OCI-M1 (cell line): ENCODE results near the gene PIEZO2.
"Not testable (repeated sequence)": the region's sequence is repeated elsewhere in the genome, so short reads cannot be mapped to it uniquely, and the experiment has no call there.

ENCODE experiments used
- DNase-seq: peaks from one replicate; lab custom pipeline; 2025; lab: John Stamatoyannopoulos, UW

Gene PIEZO2

DNA sequence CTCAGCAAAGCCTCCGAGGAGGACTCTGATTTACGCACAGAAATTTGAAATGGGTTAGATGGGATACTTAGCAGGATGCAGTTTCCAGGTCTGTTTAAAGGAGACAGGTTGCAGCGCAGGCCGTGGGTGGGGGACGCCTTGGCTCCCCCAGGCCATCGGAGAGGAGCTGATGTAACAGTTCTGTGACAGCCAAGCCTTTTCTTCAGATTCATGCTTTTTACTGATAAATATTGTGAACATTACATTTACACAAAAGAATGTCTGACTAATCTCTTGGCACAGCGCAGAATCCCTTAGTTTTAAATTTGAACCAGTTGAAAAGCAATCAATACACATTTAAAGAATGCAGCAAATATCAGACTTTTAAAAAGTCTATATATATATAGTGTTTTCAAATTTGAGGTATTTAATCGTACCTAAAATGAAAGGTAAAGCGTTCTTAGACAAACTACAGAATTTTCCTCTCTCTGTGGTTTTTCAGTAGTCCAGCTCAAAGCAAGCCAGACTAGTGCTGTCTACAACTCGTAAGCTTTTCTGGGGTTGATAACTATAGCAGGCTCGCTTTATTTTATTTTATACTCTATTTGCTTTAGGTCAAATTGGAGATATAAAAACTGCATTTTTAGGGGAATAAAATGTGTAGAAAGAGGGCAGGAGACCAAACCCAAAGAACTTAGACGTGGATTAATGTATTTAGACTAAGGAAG, 221.9 kb downstream of the PIEZO2 start:
- no peak for DNase-seq

DNA sequence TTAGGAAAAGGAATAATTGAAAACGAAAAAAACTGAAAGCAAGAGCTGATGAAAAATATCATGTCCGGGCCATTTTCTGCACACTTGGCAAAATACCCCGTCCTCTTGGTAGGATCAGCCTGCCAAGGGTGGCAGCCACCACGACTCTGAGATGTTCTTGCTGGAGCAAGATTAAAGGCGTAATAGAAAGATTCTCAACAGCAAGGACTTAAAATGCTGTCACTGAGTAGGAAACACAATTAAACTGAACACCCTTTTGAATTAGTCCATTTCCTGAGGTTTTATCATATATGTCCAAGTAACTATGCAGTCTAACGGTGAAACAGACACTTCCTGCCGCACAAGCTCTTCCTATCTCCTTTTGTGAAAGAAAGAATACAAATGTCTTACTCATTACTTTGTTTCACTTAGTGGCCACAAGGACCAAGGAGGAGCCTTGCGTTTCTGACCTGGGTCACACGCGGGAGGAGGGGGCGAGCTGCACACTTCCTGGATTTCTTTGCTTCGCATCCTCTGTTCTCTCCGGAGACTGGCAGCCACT, 222.7 kb downstream of the PIEZO2 start:
- DNase-seq, result no peak

DNA sequence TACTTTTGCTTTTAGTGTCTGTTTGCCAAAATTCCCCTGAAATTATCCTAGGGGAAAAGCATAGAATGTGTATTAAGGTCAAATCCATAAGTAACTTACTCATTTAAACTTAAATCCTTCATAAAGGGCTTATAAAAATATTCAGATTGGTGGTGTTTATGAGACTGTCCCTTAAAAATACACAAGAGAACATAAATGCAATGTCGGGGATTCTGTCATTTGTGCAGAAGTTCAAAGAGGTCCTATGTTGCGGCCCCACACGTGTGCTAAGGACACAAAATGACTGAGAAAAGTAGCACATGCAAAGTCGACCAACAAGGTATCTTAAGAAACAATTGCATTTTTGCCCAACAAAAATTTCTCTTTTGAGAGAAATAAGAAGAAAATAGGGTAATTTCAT, 225.1 kb downstream of the PIEZO2 start:
- no peak for DNase-seq

- no peak for DNase-seq
Observed at GRCh38 chr18:10923551-10924070, 225.8 kb downstream of the PIEZO2 start.

DNA sequence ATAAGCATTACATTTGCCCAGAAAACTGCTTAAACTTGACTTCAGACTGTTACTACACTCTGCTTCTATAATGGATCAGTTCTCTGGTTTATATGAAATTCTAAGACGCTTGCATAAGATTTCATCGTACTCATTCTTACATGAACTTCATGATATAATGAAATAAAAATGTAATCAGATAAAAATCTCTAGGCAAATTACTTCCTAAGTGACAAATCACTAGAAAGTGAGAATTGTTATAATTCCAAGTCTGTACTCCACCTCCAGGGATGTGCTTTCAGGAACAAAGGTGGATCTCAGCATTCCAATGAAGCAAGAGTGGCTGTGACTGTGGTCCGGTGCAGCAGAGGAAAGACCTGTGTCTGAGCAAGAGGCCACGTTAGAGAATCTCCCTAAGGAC, 226.2 kb downstream of the PIEZO2 start:
- no peak for DNase-seq

GRCh38 chr18:10922712-10923111, 226.7 kb downstream of the PIEZO2 start:
- not testable (repeated sequence) for DNase-seq

DNA sequence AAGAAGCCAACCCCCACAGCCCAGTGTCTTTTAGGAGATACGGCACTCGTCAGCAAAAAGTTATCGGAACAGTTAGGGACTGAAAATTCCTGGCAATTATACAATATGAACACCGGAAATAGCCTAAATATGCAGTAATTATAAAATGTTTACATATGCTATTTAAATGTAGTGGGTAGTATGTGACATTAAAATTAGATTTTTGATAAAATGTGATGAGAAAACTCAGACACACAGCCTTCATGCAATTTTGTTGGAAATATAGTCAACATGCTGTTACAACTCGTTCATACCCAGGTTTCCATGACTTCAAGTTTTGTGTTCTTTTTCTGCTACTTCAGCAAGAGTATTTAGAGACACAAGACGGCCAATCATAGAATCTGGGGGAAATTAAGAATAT, 229.1 kb downstream of the PIEZO2 start:
- not testable (repeated sequence) for DNase-seq

- DNase-seq, result no peak
Observed at GRCh38 chr18:10919851-10920250, 229.5 kb downstream of the PIEZO2 start.

DNA sequence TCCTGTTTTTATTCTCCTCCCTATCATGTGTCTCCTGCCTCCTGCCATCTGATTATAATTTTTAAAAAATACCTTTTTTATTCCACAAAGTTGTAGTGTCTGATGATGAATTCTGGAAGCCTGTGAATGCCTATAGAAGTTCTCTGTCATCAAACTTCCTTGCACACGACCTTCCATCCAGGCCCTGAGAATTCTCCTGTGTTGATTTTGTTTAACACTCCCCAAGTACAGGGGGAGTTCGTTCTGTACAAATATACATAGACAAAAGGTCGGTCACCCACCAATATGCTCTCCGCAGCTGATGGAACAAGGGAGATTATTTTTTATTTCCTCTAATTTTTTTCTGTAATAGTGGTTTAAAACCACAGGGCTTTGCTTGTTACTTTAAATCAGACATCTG, 232.5 kb downstream of the PIEZO2 start:
- no peak for DNase-seq

- DNase-seq, result no peak
Observed at GRCh38 chr18:10916387-10916786, 233.0 kb downstream of the PIEZO2 start.

- DNase-seq, result not testable (repeated sequence)
Observed at GRCh38 chr18:10915748-10916147, 233.6 kb downstream of the PIEZO2 start.

- DNase-seq, result not testable (repeated sequence)
Observed at GRCh38 chr18:10914610-10915009, 234.8 kb downstream of the PIEZO2 start.

GRCh38 chr18:10913919-10914318, 235.4 kb downstream of the PIEZO2 start:
- DNase-seq, result no peak

DNA sequence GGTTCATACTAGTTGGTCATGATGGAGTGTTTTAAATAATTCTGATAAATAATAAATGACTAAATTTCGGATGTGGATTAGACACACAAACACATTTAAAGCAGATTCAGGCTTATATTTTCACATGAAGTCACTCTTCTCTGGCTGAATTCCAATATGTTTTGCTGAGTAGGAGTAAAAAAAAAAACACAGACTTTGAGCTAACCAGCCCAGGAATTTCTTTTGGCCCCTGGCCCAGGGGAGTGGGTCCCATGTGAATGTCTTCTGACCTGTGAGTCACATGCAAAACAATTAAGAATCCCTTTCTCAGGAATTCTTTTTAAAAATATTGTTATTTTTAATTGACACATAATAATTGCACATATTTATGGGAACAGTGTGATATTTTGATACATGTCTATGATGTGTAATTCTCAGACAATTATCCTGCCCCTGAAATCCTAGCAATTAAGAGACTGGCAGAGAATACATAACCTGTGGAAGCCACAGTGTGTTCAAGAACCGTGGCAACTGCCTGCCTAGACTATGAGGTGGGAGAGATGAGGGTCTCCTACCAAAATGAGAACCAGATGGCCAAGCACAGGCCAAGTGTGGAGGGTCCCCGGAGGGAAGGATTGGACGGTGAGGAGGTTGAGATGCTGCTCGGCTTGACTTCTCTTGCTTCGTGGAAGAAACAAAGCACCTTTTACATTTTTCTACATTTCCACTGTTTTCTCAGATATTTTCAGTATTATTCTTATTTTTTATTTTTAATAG, 236.4 kb downstream of the PIEZO2 start:
- no peak for DNase-seq

DNA sequence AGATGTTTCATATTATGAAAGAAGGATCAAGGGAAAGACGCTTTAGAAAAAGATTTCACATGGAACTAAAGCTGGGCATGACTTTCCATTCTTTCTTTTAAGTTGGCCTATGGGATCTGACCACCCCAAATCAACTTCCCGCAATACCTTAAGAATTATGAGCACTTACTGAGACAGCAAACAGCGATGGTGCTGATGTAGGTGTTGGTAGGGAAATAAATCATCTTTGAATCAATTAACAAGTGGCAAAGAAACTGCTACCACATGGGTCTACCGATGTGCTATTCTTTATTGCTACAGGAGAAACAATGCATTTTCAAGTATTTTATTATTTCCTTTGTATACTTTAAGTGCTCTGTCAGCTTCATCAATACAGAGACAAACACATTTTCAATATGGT, 239.6 kb downstream of the PIEZO2 start:
- no peak for DNase-seq

- no peak for DNase-seq
Observed at GRCh38 chr18:10908760-10909159, 240.6 kb downstream of the PIEZO2 start.

GRCh38 chr18:10907749-10908148, 241.6 kb downstream of the PIEZO2 start:
- DNase-seq, result no peak

GRCh38 chr18:10901329-10901728, 248.0 kb downstream of the PIEZO2 start:
- DNase-seq, result no peak

DNA sequence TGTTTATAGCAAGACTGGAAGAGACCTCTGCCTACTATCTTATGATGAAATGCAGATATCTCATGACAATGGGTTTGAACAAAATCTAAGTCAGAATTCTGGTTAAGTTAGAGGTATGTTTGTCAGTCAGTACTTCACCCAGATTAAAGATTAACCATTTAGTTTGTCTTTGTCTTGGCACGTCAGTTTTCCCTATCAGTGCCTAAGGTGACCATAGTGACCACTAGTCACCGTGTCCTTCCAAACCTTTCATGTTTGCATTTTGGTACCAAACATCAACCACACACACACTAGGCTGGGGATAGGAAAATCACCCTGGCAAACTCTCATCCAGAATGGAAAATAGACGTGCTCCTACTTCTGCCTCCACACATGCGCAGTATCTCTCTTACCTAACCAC, 248.9 kb downstream of the PIEZO2 start:
- no peak for DNase-seq

DNA sequence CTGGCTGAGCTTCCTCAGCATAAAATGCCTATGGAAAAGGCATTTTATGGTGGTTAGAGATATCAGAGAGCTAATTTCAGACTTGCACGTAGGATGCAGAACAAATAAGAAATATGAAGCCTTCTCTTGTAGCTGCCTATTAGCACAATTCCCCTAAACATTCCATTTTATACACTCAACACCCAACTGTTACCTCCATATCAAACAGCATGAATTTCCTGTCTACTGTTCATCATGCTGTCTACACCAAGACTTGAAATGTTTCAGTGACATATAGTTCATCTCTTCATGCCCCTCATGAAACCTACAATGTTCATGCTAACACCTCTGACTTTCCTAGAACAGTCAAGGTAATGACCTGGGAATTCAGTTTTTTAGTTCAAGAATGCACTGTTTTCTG, 249.9 kb downstream of the PIEZO2 start:
- no peak for DNase-seq

- DNase-seq, result no peak
Observed at GRCh38 chr18:10898417-10898974, 250.9 kb downstream of the PIEZO2 start.

DNA sequence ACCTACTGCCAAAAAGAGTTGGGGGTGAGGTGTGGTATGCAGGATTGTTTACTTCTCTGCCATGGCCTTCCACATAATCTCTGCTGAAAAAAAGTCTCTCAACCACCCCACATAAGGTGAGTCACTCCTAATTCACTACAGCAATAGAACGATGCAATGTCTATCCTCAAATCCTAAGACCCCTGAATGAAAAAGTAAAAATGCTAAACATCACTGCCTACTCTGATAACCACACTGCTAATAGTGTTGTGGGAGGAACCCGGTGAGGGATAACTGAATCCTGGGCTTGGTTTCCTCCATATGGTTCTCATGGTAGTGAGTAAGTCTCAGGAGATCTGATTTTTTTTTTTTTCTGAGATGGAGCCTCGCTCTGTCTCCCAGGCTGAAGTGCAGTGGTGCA, 252.5 kb downstream of the PIEZO2 start:
- DNase-seq, result no peak

- DNase-seq, result no peak
Observed at GRCh38 chr18:10895976-10896375, 253.4 kb downstream of the PIEZO2 start.
